K562 (cell line): ENCODE measurements around the gene DEF6. TPM values are rescaled to one million over a fixed set of nuclear protein-coding genes. Genes with fewer than 3 reads are reported as not detected.

Experiments used
- ATAC-seq: fragments of 200-7000 bp; cut with Tn5 transposase; 3 replicates; pipeline ENCODE4 v1.9.1; 2020; ENCODE audit warnings: moderate library complexity
- BruUV-seq: library from RNA; stranded (reverse); fragments of 400-500 nt; replicated peaks from 2 replicates; lab custom pipeline; 2021; lab: Mats Ljungman, UMichigan
- CTCF ChIA-PET: fragments of 300-600 bp; formaldehyde crosslinking; extraction: SDS; loops from one replicate; lab custom pipeline; 2021; ENCODE audit warnings: low intra/inter-chr PET ratio; lab: Yijun Ruan, JAX
- POLR2A ChIA-PET: fragments of 300-600, 350-650 bp; sonication (Branson Sonifier 250); formaldehyde crosslinking; extraction: SDS; loops from one replicate; lab custom pipeline; 2021; ENCODE audit warnings: antibody characterized with exemption, inconsistent platforms; lab: Yijun Ruan, JAX
- DNase-seq, 4 experiments: peaks; one replicate each; pipeline versions ENCODE4 v3.0.0 to v3.0.0-alpha.2; 2011 to 2018; ENCODE audit warnings: low spot score in 3 of 4, mixed read lengths in 3 of 4; ENCODE audit errors: extremely low read depth in 1 of 4
- FAIRE-seq: peaks from 2 replicates; lab custom pipeline; 2011; peaks lifted over from hg19 to GRCh38; lab: Jason Lieb, UNC
- H2AFZ ChIP-seq: 2 replicates; pipeline ENCODE4 v1.6.0; 2011; ENCODE audit warnings: low read depth, low read length, control low read depth, inconsistent platforms
- H3K27ac ChIP-seq: fragments of 200-600 bp; 3 replicates; pipeline ENCODE4 v1.8.0; 2011; ENCODE audit warnings: low read depth, mild to moderate bottlenecking, control low read depth, inconsistent platforms, low read length, moderate library complexity, mixed read lengths; ENCODE audit errors: extremely low read depth
- H3K27me3 ChIP-seq, 2 experiments: fragments of 300-600 bp in 1 of 2; 2 replicates in 1 of 2; 3 replicates in 1 of 2; pipeline versions ENCODE4 v1.6.0 to v1.8.0; 2011; ENCODE audit warnings: inconsistent platforms in 2 of 2, low read length in 2 of 2, mild to moderate bottlenecking in 1 of 2, mixed read lengths in 1 of 2, moderate library complexity in 1 of 2; ENCODE audit not compliant: control insufficient read depth in 2 of 2, insufficient read depth in 2 of 2
- H3K36me3 ChIP-seq: fragments of 300-600 bp; 3 replicates; pipeline ENCODE4 v1.8.0; 2011; ENCODE audit warnings: mild to moderate bottlenecking, low read length, inconsistent platforms; ENCODE audit not compliant: control insufficient read depth, insufficient read depth
- H3K4me1 ChIP-seq, 2 experiments: fragments of 200-600 bp in 1 of 2; replicated peaks in 1 of 2; 2 replicates in 1 of 2; 3 replicates in 1 of 2; pipeline versions ENCODE4 v1.5.1 to v1.8.0; 2011; ENCODE audit warnings: inconsistent platforms in 2 of 2, low read length in 2 of 2, mild to moderate bottlenecking in 1 of 2, mixed read lengths in 1 of 2, moderate library complexity in 1 of 2; ENCODE audit not compliant: control insufficient read depth in 2 of 2, insufficient read depth in 2 of 2
- H3K4me2 ChIP-seq: 2 replicates; pipeline ENCODE4 v1.6.1; 2011; ENCODE audit warnings: low read length, control low read depth, inconsistent platforms, mixed read lengths; ENCODE audit not compliant: insufficient read depth
- H3K4me3 ChIP-seq: fragments of 200-600 bp; sonication (generic), shearing (Covaris generic); 2 replicates; pipeline ENCODE4 v1.5.1; 2016; ENCODE audit warnings: control low read depth, inconsistent platforms
- H3K79me2 ChIP-seq: fragments of 200-600 bp; 3 replicates; pipeline ENCODE4 v1.8.0; 2011; ENCODE audit warnings: low read length, inconsistent platforms; ENCODE audit not compliant: control insufficient read depth, insufficient read depth
- H3K9ac ChIP-seq, 2 experiments: 2 replicates each; pipeline versions ENCODE4 v1.6.0 to v1.6.1; 2011; ENCODE audit warnings: low read depth in 2 of 2, low read length in 2 of 2, control low read depth in 1 of 2, inconsistent platforms in 1 of 2, mild to moderate bottlenecking in 1 of 2, mixed read lengths in 1 of 2; ENCODE audit not compliant: insufficient read depth in 1 of 2
- H3K9me1 ChIP-seq: one replicate; pipeline ENCODE4 v1.6.0; 2011; ENCODE audit warnings: inconsistent platforms, mild to moderate bottlenecking, low read length, moderate library complexity; ENCODE audit not compliant: control insufficient read depth, insufficient read depth
- H3K9me3 ChIP-seq: replicated peaks from 2 replicates; pipeline ENCODE4 v1.5.1; 2011; ENCODE audit warnings: low read depth, low read length, inconsistent platforms; ENCODE audit not compliant: control insufficient read depth, insufficient read depth
- H4K20me1 ChIP-seq: replicated peaks from 2 replicates; pipeline ENCODE4 v1.6.1; 2011; ENCODE audit warnings: low read length, inconsistent platforms, mixed read lengths; ENCODE audit not compliant: control insufficient read depth, insufficient read depth
- ADNP ChIP-seq: fragments of 200-800 bp; sonication (Bioruptor generic); IDR thresholded peaks from 2 replicates; pipeline ENCODE4 v1.6.1; 2016; ENCODE audit warnings: missing genetic modification characterization, missing compliant biosample characterization
- ATF1 ChIP-seq, 2 experiments: fragments of 450-650 bp in 1 of 2; IDR thresholded peaks; 2 replicates each; pipeline ENCODE4 v1.6.1; 2016; ENCODE audit warnings: missing compliant biosample characterization in 1 of 2, missing genetic modification characterization in 1 of 2
- GATAD2A ChIP-seq: fragments of 450-650 bp; IDR thresholded peaks from 2 replicates; pipeline ENCODE4 v1.6.1; 2017
- KLF1 ChIP-seq: fragments of 450-650 bp; IDR thresholded peaks from 2 replicates; pipeline ENCODE4 v1.6.1; 2016; ENCODE audit warnings: missing genetic modification characterization, missing compliant biosample characterization
- STAT5A ChIP-seq: IDR thresholded peaks from 2 replicates; pipeline ENCODE4 v1.6.1; 2012; ENCODE audit warnings: low read length, inconsistent platforms, borderline replicate concordance
- TAF15 ChIP-seq: fragments of 200-400 bp; formaldehyde crosslinking; IDR thresholded peaks from 2 replicates; pipeline ENCODE4 v1.6.1; 2017; ENCODE audit warnings: mild to moderate bottlenecking, low read depth, low read length, moderate library complexity
- TEAD4 ChIP-seq, 2 experiments: sonication (generic) in 1 of 2; formaldehyde crosslinking in 1 of 2; IDR thresholded peaks; 2 replicates each; pipeline versions ENCODE4 v1.6.1 to v1.8.0; 2012 to 2022; ENCODE audit warnings: borderline replicate concordance in 1 of 2, inconsistent platforms in 1 of 2, low read length in 1 of 2, mild to moderate bottlenecking in 1 of 2, missing genetic modification reagents in 1 of 2
- ZNF133 ChIP-seq: fragments of 250-450 bp; sonication (Bioruptor Pico); IDR thresholded peaks from 2 replicates; pipeline ENCODE4 v1.4.0; 2020; ENCODE audit warnings: mild to moderate bottlenecking
- ZNF253 ChIP-seq: fragments of 250-450 bp; sonication (Bioruptor Pico); conservative IDR thresholded peaks from 2 replicates; pipeline ENCODE4 v1.6.1; 2021; ENCODE audit warnings: mild to moderate bottlenecking
- ZNF41 ChIP-seq: fragments of 250-450 bp; sonication (Bioruptor Pico); conservative IDR thresholded peaks from 2 replicates; pipeline ENCODE4 v1.4.0; 2020; ENCODE audit warnings: mild to moderate bottlenecking
- ZNF830 ChIP-seq: fragments of 250-450 bp; sonication (Bioruptor Pico); IDR thresholded peaks from 2 replicates; pipeline ENCODE4 v1.5.0; 2021; ENCODE audit warnings: mild to moderate bottlenecking
- WGBS: fragments of 100-300 bp; shearing (Covaris generic); methylation state at CpG from one replicate; pipeline ENCODE4 v1.1.6; 2016; ENCODE audit warnings: low coverage, mixed read lengths; ENCODE audit not compliant: insufficient coverage; ENCODE audit errors: missing lambda C conversion rate; 5-methylcytosine and 5-hydroxymethylcytosine counted together
- in situ Hi-C: fragments of 300-500 bp; cut with MboI; formaldehyde crosslinking; loops from 4 replicates; pipeline ENCODE4 v1.15.0; 2018; ENCODE audit warnings: inconsistent platforms, mixed read lengths
- intact Hi-C: fragments of 100-400 bp; cut with micrococcal nuclease; formaldehyde crosslinking; loops from 2 replicates; pipeline ENCODE4 v1.14.2; 2022
- polyA plus RNA-seq, 8 experiments: library from polyadenylated mRNA; depleted of rRNA in 4 of 8; stranded (reverse) in 5 of 8; unstranded in 3 of 8; fragments of >200 nt; fragmentation: Nextera tagmentation in 2 of 8; fragmentation: Illumina TruSeq in 1 of 8; extraction: Ambion mirVana in 2 of 8; extraction: Trizol in 1 of 8; gene quantifications; 2 replicates each; pipeline versions ENCODE4 v1.2.1 to v1.2.3, GENCODE V29; 2011 to 2014; ENCODE audit warnings: inconsistent platforms in 1 of 8, missing spikeins in 1 of 8
- total RNA-seq, 7 experiments: library from RNA; depleted of rRNA in 6 of 7; stranded (reverse); fragments of >200 nt in 6 of 7; fragmentation: Illumina TruSeq in 2 of 7; extraction: Trizol in 2 of 7; gene quantifications; 2 replicates each; pipeline versions ENCODE4 v1.2.1 to v1.2.3, GENCODE V29; 2011 to 2021; ENCODE audit warnings: low replicate concordance in 1 of 7
- TF ChIP-seq, protein P1 (sequence below): fragments of 250-450 bp; sonication (Bioruptor Pico); IDR thresholded peaks from 2 replicates; pipeline ENCODE4 v1.5.1; 2021; ENCODE audit warnings: mild to moderate bottlenecking
- TF ChIP-seq, protein P2 (sequence below): fragments of 450-650 bp; IDR thresholded peaks from 2 replicates; pipeline ENCODE4 v1.6.1; 2016; ENCODE audit warnings: missing biosample characterization, missing genetic modification characterization
- TF ChIP-seq, protein P3 (sequence below): sonication (generic); formaldehyde crosslinking; IDR thresholded peaks from 2 replicates; pipeline ENCODE4 v1.9.0; 2022; ENCODE audit warnings: mild to moderate bottlenecking, missing genetic modification reagents
- TF ChIP-seq, protein P4 (sequence below): fragments of 250-450 bp; sonication (Bioruptor Pico); IDR thresholded peaks from 2 replicates; pipeline ENCODE4 v1.5.0; 2021; ENCODE audit warnings: mild to moderate bottlenecking, moderate library complexity

The DEF6 gene
- total and polyA plus RNA-seq, 9 of the 15 experiments (the other 6 are each of a cell fraction or from before 2014, with no cell fraction given), result 1.3 to 44.6 (median 22.7) TPM

DNA sequence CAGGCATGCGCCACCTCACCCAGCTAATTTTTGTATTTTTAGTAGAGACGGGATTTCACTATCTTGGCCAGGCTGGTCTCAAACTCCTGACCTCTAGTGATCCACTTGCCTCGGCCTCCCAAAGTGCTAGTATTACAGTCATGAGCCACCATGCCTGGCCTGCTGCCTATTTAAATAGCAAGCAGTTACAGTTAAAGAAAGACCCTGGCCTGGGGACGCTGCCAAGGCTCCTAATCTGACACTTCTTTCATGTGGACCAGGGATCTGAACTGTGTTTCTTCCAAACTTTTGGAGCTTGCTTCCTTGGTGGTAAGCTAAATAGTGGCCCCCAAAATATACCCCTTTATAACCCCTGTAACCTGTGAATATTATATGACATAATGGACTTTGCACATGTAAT, 60.1 kb downstream of the DEF6 start (continued):
- TF ChIP-seq ZNF253 (no peak), TEAD4 (IDR thresholded peaks at IDR 0.05; ENCODE audit: low read length) (no peak), TEAD4 (CRISPR knock-in tag; IDR thresholded peaks at IDR 0.05; ENCODE audit: borderline replicate concordance) (no peak)
- TF ChIP-seq, protein P1, sequence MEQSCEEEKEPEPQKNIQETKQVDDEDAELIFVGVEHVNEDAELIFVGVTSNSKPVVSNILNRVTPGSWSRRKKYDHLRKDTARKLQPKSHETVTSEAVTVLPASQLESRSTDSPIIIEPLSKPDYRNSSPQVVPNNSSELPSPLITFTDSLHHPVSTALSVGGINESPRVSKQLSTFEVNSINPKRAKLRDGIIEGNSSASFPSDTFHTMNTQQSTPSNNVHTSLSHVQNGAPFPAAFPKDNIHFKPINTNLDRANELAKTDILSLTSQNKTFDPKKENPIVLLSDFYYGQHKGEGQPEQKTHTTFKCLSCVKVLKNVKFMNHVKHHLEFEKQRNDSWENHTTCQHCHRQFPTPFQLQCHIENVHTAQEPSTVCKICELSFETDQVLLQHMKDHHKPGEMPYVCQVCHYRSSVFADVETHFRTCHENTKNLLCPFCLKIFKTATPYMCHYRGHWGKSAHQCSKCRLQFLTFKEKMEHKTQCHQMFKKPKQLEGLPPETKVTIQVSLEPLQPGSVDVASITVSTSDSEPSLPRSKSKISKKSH (CRISPR knock-in tag), result no peak
- TF ChIP-seq, all 486 proteins: peak for 0

DNA sequence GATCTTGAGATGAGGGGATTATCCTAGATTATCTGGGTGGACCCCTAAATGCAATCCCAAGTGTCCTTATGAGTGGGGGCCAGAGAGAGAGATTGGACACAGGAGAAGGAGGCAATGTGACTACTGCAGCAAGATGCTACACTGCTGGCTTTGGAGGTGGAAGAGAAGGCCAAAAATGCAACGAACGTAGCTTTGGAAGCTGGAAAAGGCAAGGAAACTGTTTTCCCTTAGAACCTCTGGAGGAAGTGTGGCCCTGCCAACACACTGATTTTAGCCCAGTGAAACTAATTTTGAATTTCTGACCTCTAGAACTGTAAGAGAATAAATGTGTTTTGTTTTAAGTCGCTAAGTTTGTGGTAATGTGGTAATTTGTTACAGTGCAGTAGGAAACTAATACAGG, 60.5 kb downstream of the DEF6 start:
- Histone ChIP-seq H3K27me3 (no peaks in the 10 kb centered on the region), H3K4me2 (no peak overlapping the region), H2AFZ (no peak overlapping the region), H3K9me3 (no peaks in the 10 kb centered on the region), H3K4me1 (peaks cover 9 to 16% of the 10 kb centered on the region in 2 experiments), H3K27ac (no peak overlapping the region), H4K20me1 (no peaks in the 10 kb centered on the region), H3K9me1 (no peaks in the 10 kb centered on the region), H3K36me3 (peaks cover 16% of the 10 kb centered on the region; the same call in 2 of the 3 replicates), H3K4me3 (no peak overlapping the region), H3K9ac (no peak overlapping the region), H3K79me2 (peaks cover 11% of the 10 kb centered on the region; the same call in 1 of the 3 replicates)
- FAIRE-seq (no peak), DNase-seq (no peak), ATAC-seq (no peak)
- in situ Hi-C loops, result no loop called here
- intact Hi-C loops, result no loop called here
- ChIA-PET POLR2A (interaction anchor here (0.7 to 2.9 kb wide), 5 partner anchors 10 to 56 kb away, joined by 3 to 10 read pairs (median 5); no protein-coding TSS in a partner anchor), CTCF (no interaction called here)
- BruUV-seq, result no TSS peak
- 55% methylated on average over 3 of the region's 3 CpGs for WGBS
- TF ChIP-seq, protein P2, sequence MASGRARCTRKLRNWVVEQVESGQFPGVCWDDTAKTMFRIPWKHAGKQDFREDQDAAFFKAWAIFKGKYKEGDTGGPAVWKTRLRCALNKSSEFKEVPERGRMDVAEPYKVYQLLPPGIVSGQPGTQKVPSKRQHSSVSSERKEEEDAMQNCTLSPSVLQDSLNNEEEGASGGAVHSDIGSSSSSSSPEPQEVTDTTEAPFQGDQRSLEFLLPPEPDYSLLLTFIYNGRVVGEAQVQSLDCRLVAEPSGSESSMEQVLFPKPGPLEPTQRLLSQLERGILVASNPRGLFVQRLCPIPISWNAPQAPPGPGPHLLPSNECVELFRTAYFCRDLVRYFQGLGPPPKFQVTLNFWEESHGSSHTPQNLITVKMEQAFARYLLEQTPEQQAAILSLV (tag), result no peak
- no peak for TF ChIP-seq KLF1
- no peak for TF ChIP-seq ZNF133
- TF ChIP-seq ZNF830, result no peak
- TF ChIP-seq STAT5A, result no peak
- TF ChIP-seq ADNP (tag), result no peak
- no peak for TF ChIP-seq GATAD2A
- TF ChIP-seq, protein P3, sequence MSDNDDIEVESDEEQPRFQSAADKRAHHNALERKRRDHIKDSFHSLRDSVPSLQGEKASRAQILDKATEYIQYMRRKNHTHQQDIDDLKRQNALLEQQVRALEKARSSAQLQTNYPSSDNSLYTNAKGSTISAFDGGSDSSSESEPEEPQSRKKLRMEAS, result no peak
- no peak for TF ChIP-seq TAF15
- no peak for TF ChIP-seq ZNF41 (CRISPR knock-in tag)
- TF ChIP-seq, protein P4, sequence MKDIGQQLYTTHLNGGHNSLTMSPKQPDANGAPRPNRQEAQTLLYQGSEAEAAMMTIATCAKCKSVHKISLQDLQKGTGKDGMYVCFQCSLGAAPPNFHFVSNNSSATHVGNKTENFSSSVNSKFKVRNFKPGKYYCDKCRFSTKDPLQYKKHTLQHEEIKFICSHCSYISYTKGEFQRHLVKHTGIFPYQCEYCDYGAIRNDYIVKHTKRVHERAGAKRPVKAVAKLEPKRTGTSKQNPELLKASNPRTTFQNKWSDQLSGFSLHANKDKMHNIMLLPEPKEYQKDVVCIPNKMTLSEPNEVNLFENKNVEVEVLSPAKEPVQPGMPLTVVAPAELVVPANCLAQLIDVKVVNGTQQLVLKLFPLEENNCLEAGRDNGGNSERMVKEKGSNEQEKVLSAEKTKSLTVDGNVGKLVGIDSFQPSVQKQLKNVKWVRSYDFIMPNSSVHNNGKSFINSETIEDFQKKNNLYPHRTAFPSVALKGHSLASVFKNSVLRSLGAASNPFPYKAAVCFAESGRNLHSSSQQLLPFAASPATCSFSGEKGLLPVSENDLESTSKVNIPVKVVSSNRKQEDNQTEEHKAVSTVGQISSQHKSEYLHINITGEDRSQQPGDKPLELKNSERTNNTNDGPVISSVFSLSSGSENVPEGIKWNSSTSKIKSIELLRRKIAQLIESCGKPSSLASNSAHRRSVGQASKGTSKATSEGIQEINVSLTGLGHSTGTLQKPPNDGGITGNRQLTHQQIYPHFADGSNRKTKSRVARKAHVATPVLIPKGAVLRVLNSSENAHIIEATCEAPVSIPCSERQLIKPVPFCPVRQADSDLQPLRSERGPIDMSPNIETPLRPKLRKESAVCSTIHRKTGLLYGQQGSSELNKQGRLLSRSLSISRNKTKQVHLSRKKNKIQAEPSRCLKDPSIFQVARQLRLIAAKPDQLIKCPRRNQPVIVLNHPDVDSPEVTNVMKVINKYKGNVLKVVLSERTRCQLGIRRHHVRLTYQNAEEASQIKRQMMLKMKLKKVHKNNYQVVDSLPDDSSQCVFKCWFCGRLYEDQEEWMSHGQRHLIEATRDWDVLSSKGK (CRISPR knock-in tag), result no peak
- no peak for TF ChIP-seq ATF1 (CRISPR knock-in tag; IDR thresholded peaks at IDR 0.05)
- no peak for TF ChIP-seq ATF1 (tag; IDR thresholded peaks at IDR 0.05)
